Mammary epithelial cell (primary cell): ENCODE results near the gene TUBA3E.

ENCODE experiments used
- EZH2 ChIP-seq: IDR thresholded peaks from 2 replicates; pipeline ENCODE4 v1.6.1; 2012; ENCODE audit warnings: low read length, inconsistent platforms, borderline replicate concordance
- TF ChIP-seq, protein P1 (sequence below), 2 donors: IDR thresholded peaks in 1 of 2; conservative IDR thresholded peaks in 1 of 2; 2 replicates each; pipeline ENCODE4 v1.5.1; 2011 to 2012; ENCODE audit warnings: inconsistent platforms in 2 of 2, low read length in 2 of 2, mild to moderate bottlenecking in 2 of 2, control low read depth in 1 of 2, low read depth in 1 of 2; ENCODE audit not compliant: insufficient read depth in 1 of 2; ENCODE audit errors: extremely low read depth in 1 of 2

DNA sequence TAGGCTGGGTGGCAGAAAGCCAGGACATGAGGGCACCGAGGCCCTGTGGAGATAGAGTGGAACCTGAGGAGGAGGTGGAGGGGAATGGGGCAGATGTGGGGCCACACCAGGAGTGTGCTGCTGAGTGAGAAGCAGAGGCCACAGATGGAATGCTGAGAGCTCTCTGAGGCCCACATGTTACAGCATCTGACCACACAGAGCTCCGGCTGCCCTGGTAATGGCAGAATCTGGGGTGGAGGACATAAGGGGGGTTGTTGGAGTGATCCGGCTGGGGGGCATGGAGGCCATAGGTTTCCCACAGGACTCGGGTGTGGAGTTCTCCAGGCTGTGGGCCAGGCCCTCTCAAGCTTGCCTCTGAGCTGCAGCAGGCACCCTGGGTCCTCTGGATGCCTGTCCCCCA lies 12.3 kb downstream of the TUBA3E start:
- TF ChIP-seq, protein P1, sequence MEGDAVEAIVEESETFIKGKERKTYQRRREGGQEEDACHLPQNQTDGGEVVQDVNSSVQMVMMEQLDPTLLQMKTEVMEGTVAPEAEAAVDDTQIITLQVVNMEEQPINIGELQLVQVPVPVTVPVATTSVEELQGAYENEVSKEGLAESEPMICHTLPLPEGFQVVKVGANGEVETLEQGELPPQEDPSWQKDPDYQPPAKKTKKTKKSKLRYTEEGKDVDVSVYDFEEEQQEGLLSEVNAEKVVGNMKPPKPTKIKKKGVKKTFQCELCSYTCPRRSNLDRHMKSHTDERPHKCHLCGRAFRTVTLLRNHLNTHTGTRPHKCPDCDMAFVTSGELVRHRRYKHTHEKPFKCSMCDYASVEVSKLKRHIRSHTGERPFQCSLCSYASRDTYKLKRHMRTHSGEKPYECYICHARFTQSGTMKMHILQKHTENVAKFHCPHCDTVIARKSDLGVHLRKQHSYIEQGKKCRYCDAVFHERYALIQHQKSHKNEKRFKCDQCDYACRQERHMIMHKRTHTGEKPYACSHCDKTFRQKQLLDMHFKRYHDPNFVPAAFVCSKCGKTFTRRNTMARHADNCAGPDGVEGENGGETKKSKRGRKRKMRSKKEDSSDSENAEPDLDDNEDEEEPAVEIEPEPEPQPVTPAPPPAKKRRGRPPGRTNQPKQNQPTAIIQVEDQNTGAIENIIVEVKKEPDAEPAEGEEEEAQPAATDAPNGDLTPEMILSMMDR (conservative IDR thresholded peaks at IDR 0.05 in 1 of 2, IDR thresholded peaks at IDR 0.05 in 1 of 2; ENCODE audit: extremely low read depth in 1 of 2, insufficient read depth in 1 of 2, low read depth in 1 of 2, low read length in 2 of 2): no peak
- no peak for TF ChIP-seq EZH2
